ENCODE results near the gene CCDC28B.
"Not testable (repeated sequence)": the region's sequence is repeated elsewhere in the genome, so short reads cannot be mapped to it uniquely, and the experiment has no call there.

Gene CCDC28B

DNA sequence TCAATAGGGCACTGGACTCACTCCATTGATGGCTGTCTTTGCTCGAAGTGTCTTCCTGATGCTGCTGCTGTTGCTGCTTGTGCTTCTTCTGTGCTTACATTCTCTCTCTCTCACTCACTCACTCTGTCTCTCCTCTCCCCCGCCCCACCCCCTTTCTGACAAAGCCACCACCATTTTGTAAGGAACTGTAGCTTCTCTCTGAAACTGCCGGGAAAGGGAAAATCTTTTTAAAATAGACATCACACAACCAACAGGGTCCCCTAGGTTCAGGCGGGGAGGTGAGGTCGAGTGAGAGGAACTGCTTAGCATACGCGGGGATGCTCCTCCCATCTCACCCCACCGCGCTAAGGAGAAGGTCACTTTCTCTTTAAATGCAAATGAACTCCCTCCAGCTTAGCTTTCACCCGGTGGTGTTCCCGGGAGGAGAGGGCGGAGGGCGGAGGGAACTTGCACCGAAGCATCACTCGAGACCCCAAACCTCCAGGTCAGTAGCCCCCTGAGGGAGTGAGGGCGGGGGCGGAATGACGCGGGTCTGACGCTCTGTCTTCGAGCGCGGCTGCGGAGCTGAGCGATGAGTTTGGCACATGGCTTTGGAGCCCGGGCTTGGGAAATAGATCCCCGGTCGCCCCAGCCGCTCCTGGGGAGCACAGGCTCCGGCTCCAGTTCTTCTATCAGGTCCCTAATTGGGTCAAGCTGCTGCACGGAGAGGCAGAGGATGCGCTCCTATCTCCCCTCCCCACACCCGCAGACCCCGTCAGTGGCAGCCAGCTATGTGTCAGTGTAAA lies at the start of gene CCDC28B:
Gene CCDC28B, plus strand, starts transcription at position 370 of the 785 bp plus-strand sequence. CDS start 1,341 bp downstream, outside the sequence.
- DNase-seq = peak; percentile 51

DNA sequence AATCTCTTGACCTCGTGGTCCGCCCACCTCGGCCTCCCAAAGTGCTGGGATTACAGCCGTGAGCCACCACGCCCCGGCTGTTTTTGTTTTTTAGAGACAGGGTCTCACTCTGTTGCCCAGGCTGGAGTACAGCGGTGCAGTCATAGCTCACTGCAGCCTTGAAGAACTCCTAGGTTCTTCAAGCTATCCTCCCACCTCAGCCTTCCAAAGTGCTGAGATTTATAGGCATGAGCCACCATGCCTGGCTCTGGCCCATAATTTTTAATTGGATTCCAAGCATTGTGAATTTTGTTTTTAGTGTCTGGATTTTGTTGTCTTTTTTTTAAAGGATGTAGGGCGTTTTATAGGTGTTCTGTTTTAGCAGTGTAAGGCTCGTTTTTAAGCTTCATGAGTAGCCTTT lies 49.5 kb upstream of the CCDC28B start:
- DNase-seq = no peak

GRCh38 chr1:32151319-32151787 lies 49.0 kb upstream of the CCDC28B start:
- no peak for DNase-seq

GRCh38 chr1:32159189-32159588 lies 41.2 kb upstream of the CCDC28B start:
- peak; percentile 12 for DNase-seq

DNA sequence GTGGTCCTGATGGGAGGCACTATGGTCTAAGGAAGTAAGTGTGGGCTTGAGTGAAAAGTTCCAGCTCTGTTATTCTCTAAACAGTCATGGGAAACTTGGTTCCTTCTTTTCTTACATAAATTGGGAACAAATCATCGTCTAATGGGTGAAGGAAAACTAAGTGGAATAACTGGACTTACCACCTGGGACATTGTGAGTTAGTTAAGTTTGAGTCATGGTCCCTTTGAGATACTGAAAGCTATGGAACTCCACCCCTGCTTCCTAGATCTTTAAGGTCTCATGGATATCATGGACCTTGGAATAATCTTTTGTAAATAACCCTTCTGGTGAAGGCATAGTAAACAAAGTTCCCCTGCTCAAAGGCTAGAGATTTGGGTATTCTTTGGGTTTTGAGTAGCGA lies 37.0 kb upstream of the CCDC28B start:
- DNase-seq = no peak

GRCh38 chr1:32165633-32166032 lies 34.8 kb upstream of the CCDC28B start:
- DNase-seq = not testable (repeated sequence)

GRCh38 chr1:32170991-32171390 lies 29.4 kb upstream of the CCDC28B start:
- DNase-seq = no peak

GRCh38 chr1:32172621-32173245 lies 27.7 kb upstream of the CCDC28B start:
- DNase-seq = no peak

DNA sequence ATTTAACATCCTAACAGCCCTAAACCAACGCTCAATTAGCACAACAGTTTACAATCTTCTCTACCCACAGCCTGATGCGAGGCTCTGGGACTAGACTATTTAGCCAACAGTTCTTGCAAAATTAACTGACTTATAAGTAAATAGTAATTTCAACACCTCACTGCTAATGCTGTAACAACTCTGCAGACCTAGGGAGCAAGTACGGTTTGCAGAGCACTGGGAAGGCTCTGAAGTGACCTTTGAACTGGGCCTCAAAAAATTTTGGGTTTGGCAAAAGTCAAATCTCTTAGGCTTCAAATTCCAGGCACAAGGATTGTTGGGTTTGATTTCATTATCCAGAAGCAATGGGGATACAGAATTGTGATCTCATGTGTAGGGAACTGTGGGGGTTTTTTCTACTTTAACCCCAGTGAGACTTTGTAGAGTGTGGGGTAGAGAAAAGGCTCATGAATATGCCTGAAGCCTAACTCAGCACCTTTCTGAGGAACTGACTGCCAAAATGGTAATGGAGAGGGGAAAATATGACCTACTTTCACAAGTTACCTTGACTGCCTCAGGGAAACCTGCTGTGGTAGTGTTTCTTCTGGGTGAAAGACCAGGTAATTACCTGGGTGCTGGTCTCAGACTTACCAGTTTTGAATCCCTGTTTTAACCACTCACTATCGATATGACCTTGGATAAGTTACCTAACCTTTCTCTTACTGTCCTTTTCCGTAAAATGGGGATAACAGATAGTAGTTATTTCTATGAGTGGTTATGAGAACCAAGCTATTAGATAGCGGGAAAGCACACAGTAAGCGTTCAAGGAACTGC lies 21.8 kb upstream of the CCDC28B start:
- DNase-seq = no peak

DNA sequence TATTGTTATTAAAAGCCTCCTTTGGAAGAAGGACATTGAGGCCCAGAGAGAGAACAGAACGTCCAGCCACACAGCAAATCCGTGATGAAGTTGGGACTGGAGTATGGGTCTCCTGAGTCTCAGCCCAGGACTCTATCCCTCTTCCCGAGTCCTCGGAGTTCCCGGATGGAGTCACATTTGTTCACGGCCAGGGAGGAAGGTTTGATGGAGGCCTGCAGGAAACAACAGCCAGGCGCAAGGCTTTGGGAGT lies 21.3 kb upstream of the CCDC28B start:
- DNase-seq = no peak

- DNase-seq = peak; percentile 96
Observed at GRCh38 chr1:32179443-32180185, 20.8 kb upstream of the CCDC28B start, which contains the start of gene TXLNA. TSS of gene TXLNA (plus strand) at chr1:32179675. CDS start at chr1:32180346, 671 bp downstream.

DNA sequence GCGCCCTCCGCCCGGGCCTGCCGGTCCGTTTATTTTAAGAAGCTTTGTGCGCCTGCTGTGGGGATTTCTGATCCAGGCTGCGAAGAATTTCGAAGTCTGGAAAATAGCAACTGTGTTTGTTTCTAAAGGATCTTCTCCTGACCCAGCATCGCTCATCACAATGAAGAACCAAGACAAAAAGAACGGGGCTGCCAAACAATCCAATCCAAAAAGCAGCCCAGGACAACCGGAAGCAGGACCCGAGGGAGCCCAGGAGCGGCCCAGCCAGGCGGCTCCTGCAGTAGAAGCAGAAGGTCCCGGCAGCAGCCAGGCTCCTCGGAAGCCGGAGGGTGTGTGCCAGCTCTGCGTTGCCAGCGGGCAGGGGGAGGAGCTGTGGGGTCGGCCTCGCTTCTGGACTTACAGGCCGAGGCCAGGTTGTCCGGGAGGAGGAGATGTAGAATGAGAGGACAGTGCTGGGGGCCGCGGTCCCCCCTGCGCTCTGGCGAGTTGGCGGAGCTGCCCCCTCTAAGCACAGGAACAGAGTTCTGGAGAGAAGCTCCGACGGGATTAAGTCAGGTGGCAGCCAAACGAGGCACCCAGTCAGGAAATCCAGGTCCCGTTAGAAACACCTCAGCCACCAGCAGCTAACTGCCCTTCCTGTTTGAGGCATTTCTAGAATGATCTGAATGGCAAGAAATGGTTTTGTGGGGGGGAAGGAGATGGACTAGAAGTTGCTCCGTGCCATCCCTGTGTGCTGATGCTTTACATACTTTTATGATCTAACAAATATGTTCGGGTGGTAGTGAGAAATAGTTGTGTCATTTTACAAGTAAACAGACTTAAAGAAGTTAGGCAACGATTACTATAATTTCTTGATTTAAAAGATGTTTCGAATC lies 20.0 kb upstream of the CCDC28B start:
- peak; percentile 71 for DNase-seq

DNA sequence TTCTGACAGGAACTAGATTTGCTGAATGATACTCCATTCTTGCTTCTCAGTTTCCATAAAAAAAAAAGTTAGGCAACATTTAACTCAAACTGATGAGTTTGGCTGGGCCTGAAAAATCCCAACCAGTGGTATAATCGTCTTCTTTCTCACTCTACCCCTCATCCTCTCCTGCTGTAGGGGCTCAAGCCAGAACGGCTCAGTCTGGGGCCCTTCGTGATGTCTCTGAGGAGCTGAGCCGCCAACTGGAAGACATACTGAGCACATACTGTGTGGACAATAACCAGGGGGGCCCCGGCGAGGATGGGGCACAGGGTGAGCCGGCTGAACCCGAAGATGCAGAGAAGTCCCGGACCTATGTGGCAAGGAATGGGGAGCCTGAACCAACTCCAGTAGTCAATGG lies 19.3 kb upstream of the CCDC28B start:
- no peak for DNase-seq

DNA sequence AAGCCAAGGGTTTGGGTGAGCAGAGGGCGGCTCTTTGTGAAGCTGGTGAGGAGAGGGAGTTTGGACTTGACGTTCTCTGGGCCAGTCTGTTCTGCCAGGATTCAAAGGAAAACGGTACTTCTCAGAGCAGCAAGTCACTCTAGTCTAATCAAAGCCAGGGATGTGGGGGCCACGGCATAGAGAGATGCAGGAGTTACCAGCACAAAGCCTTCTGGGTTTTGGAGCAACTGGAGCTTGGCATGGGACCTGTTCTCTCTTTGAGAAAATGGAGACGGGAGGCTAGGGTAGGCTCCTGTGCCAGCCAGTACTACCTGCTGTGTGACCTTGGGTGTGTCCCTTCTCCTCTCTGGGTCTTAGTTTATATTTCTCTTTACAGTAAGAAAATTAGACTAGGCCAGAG lies 18.8 kb upstream of the CCDC28B start:
- DNase-seq = no peak

DNA sequence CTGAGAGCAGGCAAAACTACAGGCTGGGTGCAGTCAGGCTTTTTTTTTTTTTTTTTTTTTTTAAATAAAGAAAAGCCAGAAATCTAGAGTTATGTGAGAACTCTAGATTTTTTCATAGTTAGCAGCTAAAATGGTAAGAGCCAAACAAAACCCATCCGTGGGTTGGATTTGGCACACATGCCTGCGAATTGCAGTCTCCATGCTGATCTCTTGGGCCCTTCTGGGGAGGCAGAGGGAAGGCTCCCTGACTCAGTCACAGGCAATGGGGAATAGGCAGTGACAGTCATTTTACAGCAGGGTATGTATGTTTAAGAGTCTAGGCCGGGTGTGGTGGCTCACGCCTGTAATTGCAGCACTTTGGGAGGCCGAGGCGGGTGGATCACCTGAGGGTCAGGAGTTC lies 18.3 kb upstream of the CCDC28B start:
- DNase-seq = no peak

DNA sequence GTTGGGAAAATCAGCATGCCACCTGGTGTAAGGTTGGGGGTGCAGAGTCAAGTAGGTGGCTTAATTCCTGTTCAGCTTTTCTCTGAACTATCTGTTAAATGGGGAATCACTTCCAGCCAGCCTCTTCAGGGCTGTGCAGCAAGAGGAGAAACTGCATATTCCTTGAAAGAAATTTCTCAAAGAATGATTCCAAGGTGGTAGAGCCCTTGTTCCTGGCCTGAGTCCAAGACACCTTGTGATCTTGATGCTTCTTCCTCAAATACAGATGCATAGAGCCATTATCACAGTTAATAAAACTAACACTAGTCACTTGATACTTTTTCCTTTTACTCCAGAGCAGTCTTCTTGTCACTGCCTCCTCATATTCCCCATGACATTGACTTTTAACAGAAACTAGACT lies 15.7 kb upstream of the CCDC28B start:
- no peak for DNase-seq

DNA sequence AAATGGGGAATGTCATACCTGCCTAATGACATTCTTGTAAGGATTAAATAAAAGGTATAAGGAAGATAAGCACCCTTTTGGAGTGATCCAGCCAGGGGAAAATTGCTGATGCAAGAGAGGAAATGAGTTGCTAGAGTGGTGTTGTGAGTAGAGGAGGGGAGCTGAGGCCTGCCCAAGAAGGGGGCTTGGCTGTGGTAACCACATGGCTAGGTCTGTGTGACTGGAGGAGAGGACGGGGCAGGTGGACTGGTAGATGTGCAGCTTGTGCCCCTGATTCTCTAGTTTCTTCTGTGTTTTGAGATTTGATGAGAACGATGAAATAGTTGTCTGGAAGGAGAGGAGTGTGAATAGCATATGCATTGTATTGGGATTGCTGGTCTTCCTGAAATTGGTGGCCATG lies 14.3 kb upstream of the CCDC28B start:
- DNase-seq = no peak

DNA sequence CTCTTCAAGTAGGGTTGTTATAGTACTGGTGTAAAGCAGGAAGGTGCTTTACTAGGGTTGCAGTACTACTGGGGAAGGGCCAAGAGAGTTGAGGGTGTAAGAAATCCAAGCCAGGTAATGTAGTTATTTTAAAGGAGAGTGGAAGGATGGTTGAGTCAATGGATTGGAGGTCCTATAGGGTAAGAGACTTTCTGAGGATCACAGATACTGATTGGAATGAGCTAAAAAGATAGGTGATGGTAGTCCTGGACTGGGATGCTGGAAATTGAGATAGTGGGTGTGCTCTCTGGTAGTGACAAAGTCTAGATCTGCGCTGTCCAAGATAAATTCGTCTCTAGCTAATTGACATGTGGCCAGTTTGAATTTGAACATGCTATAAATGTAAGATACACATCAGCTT lies 13.9 kb upstream of the CCDC28B start:
- no peak for DNase-seq

GRCh38 chr1:32187850-32188249 lies 12.5 kb upstream of the CCDC28B start:
- no peak for DNase-seq

GRCh38 chr1:32192220-32192948 lies 8.0 kb upstream of the CCDC28B start:
- no peak for DNase-seq

DNA sequence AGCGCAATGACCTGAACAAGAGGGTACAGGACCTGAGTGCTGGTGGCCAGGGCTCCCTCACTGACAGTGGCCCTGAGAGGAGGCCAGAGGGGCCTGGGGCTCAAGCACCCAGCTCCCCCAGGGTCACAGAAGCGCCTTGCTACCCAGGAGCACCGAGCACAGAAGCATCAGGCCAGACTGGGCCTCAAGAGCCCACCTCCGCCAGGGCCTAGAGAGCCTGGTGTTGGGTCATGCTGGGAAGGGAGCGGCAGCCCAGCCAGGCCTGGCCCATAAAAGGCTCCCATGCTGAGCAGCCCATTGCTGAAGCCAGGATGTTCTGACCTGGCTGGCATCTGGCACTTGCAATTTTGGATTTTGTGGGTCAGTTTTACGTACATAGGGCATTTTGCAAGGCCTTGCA lies 5.4 kb upstream of the CCDC28B start:
- DNase-seq = no peak

Measured in activated CD4-positive, alpha-beta T cell treated with anti-CD3 and anti-CD28 coated beads, Interleukin-2, Interleukin-6, amounts not matched to agents 100 ng/mL and 50 ng/mL, durations not matched to agents 16 hours and 8 hours (primary cell).